ENCODE results near the gene TRMT11.
"Not testable (repeated sequence)": the region's sequence is repeated elsewhere in the genome, so short reads cannot be mapped to it uniquely, and the experiment has no call there.

TRMT11 gene

DNA sequence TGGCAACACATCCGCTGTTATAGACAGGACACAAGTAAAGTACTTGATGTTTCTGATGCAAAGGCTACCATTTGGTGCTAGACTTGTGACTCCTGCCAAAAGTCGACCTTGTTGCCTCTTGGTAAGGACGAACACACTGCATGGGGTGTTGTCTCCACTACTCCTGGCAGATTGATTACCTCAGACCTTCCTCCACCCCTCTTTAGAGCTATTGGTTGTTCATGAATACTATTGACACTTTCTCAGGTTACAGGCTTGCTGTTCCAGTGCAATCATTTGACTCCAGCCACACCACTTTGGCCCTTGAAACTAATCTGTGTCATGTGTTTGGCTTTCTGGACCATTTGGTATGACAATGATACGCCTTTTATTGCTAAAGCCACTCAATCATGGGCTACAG lies 62.3 kb downstream of the TRMT11 start:
- FAIRE-seq, result no peak

DNA sequence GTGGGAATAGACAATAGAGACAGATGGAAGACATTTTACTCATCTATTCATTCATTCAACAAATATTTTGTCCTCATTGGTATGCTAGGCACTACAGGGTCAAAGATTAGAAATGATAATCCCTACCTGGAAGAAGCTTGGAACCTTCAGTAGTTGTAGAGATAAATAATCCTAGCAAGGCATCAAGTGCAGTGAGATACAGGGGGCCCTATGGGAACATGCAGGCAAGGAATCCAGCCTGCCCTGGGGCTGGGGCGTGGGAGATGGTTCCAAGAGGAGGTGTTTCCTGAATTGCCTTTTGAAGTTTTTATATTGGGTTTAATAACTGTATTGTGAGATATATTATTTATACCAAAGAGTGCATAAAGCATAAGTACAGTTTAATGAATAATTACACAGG lies 64.5 kb downstream of the TRMT11 start:
- no peak for FAIRE-seq

DNA sequence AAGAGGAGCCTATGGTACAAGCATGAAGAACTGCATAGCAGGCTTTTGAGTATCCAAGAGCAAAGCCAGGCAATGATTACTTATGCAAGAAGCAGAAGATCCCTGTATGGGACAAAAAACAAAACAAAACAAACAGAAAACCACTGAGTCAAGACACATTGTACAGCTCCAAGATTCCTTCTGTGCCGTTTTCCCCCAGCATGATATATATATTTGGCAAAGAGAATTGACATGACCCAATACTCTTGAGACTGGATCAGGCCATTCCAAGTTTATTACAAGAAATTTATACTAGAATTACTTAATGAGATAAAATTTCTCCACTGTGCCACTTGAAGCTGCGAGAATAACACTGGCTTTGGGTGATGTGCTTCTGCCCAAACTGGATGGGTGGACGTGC lies 65.5 kb downstream of the TRMT11 start:
- FAIRE-seq, result no peak

DNA sequence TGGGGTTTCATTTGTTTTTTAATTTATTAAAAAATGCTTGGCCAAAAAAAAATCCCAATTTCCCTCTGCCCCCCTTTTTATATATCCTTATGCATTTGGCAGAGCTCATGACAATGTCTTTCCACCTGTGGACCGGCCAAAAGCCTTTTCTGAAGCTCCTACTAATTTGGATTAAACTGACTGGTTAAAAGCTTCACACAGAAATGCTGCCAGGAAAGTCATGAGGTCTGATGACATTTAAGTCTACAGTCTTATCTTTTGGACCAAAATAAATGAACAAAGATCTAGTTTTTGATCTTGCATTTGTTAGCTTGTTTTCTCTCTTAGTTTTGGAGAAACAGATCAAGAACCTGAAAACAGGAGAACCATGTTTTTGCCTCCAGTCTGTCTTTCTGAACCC lies 66.1 kb downstream of the TRMT11 start:
- FAIRE-seq, result peak; percentile 17

DNA sequence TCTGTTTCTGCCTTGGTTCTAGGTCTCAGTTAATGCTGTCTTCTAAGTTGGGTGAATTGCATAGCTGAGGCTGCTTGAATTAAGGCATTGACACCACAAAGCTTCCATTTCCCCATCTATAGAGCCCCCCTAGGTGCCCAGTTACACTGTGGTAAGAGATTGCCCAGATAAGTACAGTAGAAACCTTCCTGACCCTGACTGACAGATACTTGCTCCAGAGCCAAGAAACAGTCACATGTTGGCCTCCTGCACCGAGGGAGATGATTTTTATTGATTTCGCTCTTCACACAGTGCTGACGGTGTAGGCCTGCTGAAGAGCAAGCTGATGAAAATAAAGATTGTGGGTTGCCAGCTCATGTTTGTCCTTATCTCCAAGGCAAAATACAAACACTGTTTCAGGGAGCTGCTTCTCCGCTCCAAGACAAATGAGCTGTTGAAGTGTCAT lies 67.9 kb downstream of the TRMT11 start:
- FAIRE-seq, result peak; percentile 96

DNA sequence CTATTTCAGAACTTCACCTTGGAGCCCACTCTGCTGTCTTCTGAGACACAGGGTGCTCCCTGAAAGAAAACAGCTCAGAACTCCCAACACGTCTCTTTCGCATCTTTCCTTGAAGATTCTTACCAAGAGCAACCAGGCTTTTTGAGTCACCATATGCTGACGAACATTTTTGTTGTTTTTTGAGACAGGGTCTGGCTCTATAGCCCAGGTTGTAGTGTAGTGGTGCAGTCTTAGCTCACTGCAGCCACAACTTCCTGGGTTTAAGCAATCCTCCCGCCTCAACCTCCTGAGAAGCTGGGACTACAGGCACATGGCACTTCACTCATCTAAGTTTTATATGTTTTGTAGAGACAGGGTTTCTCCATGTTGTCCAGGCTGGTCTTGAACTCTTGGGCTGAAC lies 68.5 kb downstream of the TRMT11 start:
- FAIRE-seq, result no peak

DNA sequence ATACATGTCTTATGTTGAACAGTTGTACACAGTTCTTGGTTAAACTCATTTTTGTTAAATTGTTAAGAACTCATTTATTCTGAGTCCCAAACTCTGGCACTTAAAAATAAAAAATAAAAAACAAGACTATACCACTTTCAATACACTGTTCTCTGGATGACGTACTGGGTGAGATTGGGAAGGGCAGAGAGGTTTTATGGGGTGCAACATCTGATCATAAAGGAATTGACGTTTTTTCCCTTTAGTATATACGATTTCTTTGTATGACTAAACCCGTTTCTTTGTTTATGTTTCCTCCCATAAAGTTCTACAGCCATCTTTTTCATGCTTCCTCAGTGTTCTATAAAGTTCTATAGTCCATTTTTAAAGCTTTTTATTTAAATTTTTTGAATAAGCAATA lies 69.1 kb downstream of the TRMT11 start:
- no peak for FAIRE-seq

DNA sequence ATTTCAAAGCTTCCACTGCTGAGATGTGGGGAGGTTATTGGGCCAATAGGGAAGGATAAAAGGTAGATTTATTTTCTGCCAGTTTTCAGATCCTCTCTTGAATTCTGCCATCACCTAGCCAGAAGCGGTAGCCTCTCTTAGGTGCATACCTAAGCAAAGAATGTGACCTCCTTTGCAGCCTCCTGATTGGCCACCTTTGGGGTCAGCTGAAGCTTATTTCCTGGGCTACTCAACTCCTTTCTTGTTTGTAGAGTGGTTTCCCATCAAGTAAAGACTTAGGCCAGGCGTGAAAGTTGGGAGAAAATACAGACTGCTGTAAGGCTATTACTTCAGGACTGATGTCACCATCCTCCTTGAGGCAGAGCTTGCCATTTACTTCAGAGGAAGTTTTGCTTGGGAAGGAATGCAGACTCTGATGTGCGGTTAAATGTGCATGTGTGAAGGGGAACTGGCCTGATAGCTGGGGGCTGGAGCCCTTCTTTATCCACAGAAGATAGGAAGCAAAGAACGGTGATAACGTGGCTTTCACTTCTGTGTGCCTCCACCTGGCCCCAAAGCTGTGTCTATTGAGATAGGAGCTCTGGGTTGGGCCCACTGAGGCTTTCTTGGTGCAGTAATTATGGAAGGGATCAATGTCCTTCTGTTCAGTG lies 70.1 kb downstream of the TRMT11 start:
- no peak for FAIRE-seq

DNA sequence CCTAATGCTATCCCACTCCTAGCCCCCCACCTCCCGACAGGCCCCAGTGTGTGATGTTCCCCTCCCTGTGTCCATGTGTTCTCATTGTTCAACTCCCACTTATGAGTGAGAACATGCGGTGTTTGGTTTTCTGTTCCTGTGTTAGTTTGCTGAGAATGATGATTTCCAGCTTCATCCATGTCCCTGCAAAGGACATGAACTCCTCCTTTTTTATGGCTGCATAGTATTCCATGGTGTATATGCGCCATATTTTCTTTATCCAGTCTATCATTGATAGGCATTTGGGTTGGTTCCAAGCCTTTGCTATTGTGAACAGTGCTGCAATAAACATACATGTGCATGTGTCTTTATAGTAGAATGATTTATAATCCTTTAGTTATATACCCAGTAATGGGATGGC lies 71.7 kb downstream of the TRMT11 start:
- not testable (repeated sequence) for FAIRE-seq

DNA sequence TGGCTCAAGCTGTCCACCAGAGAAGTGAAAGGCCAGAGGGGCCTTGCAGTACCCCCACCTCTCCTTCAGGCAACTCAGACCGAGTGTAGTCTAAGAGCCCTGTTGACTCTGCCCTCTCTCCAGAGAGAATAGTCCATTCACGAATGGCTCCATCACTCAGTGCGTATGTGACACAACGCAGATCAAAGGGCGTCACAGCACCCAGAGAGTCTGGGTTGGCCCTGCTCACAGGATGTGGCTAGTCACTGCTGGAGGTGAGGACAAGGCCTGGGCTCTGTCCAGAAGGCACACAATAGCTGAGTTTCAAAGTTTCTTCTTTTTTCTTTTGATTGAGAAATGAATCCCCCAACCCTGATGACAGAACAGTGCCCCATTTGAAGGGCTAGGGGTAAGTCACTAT lies 74.1 kb downstream of the TRMT11 start:
- no peak for FAIRE-seq

DNA sequence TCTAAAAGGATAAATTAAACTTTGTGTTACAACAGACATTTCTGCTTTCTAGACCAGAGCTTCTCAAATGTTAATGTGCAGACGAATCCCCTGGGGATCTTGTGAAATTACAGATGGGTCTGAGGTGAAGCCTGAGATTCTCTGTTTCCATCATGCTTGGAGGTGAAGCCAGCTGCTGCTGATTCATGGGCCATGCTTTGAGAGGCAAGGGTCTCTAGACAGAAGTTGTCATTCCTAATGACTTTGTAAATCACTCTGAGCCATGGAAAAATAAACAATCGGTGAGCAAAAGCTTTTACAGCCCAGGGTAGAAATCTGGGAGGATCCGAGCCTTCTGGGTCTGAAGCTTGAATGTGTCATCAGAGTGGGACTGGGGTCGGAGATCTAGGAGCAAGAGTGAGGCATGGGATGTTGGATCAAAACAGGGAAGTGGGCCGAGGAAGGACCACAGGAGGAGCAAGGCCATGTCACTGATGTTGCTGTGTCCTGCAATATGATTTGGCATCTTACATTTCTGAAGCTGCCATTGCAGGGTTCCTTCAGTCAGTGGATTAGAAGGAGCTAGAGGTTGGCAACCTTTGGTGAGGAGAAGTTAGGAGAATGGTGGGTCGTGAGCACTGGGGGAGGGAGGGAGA lies 77.3 kb downstream of the TRMT11 start:
- FAIRE-seq, result no peak

DNA sequence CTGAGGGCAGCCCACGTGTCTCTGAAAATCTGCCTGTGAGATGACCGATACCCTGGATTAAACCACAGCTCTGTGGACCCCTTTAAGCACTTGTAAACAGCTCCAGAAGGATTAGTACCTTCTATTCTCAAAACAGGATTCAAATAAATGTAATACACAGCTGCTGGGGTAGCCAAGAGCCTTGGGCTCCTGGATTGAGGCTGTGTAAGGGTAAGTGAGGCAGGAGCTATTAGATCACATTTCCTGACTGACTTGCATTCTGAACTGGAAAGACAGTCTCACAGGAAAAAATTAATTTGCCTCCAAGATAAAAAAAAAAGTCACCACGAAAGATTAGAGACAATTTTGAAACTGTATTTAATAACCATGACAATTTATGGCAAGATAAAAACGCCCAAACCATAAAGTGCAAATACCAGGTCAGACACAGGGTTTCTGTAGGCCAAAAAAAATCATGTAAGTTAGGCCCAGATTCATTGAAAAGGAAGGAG lies 78.0 kb downstream of the TRMT11 start:
- FAIRE-seq, result no peak

DNA sequence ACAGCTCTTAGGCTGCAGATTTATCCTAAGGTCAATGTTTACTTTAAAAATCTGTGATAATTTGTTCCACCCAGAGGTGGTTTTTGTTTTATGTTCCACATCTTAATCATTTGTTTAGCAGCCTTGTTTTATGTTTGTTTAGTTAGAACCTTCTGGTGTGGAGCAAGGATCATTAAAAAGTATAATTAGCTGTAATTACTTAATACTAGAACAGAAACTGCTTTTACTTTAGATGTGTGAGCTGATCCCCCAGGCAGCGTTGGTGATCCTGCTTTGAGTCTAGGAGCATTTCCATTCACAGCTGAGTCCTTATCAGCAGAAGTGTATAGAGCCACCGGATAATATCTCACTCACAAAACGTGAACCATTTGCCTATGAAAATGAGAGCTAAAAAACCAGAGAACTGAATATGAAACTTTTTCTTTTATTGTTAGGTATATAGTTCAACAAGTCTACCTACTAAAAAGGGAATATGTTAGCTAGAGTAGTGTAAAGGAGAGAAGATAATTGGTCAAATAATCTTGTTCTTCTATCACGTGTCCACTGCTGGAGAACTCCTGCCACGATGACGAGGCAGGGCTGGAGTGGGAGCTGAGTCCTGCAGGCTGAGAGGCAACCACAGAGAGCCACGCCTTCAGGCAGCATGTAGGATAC lies 78.5 kb downstream of the TRMT11 start:
- peak; percentile 99 for FAIRE-seq

DNA sequence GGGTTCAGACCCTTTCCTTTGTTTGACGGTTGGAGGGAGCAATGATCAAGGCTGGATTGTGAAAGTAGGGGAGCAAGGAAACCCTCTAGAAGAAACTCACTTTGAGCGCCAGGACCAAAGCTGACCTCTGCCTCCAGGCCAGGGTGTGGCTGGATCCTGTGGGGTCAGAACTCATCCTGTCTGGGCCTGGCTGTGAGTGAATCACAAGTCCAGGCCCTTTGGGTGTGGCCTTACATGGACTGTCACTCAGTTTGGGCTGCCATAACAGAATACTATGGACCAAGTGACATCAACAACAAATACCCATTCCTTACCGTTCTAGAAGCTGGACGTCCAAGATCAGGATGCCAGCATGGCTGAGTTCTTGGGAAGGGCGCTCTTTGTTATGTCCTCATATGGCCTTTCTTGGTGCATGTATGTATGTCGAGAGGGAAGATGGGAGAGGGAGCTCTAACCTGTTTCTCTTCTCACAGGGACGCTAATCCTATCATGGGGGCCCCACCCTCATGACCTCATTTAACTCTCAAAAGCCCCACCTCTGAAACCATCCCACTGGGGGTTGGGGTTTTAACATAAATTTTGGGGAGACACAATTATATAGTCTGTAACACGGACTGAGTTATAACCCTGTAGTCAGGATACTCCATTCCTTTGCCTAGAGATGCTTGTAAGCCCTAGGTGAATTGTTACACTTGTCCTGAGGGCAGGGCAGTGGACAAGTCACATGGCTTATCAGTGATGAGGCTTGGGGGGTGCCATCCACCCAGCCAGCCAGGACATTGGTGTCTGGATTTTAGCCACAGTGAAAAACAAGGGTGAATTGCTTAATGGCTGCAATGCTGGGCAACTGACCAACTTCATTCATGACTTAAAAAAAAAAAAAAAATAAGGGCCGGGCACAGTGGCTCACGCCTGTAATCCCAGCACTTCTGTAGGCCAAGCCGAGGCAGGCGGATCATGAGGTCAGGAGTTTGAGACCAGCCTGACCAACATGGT lies 80.0 kb downstream of the TRMT11 start:
- no peak for FAIRE-seq

DNA sequence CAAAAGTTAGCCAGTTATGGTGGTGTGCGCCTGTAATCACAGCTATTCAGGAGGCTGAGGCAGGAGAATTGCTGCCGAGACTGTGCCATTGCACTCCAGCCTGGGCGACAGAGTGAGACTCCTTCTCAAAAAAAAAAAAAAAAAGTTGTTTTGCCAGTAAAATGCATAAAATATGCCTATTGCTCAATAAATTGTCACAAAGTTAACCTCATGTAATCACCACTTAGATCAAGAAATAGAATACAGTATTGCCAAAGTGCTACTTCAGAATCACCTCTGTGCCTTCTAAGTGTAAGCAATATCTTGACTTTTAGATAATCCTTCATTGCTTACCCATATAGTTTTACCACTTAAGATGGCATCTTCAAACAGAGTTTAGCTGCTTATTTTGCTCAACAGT lies 80.7 kb downstream of the TRMT11 start:
- no peak for FAIRE-seq

DNA sequence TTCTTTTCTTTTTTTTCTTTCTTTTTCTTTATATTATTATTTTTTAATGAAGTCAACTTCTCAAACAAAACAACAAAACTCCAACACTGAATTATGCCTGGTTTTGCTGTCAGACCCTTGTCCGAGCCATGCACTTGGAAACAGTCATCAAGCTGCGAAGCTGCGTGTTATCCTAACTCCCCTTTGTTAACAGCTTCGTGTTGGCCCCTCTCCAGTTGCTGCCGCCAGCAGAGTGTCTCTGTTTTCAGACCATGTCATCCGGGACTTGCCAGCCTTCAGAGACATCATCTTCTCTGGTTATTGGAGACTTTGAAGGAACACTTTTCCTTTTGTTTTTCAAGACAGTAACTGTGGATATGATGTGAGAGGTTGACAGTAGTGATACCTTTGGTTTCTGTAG lies 83.1 kb downstream of the TRMT11 start:
- no peak for FAIRE-seq

DNA sequence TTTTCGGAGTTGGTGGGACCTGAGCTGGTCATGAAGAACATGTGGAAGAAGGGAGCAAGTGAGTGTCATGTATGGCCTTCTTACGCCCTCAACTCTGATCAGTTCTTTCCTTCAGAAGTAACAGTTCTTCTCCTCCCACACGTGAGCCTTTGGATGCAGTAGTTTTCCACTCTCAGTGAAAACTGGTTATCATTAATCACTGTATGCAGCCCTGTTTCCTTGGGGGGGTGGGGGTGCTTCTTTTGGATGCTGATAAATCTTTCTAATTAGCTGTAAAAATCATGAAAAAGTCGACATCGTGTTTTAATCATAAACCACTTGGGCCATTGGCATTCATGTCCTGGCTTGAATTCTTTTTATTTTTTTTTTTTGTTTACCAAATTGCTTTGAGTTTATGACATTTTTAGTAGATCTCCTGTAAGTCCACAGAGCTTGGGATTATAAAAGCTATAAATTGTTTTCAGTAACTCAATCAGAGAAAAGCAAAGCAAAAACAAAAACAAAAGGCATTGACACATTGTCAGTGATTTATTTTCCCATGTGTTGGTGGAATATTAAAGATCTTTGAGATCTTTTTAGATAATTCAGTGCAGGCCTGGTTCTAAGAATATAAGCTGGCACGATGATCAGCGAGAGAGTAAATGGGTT lies 84.8 kb downstream of the TRMT11 start:
- FAIRE-seq, result no peak

DNA sequence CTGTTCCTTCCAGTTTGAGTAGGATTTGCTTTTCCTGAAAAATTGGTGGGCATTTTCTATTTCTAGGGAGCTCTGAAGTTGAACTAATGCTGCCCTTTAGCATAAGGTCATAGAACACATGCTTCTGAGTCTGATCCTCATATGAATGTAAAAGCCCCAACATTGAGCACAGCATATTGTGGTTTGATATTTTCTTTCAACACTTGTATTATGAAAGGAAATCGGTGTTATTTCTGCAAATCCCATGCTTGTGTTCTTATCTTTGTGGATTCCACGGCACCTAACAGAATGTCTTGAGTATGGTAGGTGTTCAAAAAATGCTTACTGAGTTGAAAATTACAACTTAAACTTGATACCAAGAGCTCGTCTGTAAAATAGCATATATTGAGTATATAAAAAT lies 85.8 kb downstream of the TRMT11 start:
- no peak for FAIRE-seq

DNA sequence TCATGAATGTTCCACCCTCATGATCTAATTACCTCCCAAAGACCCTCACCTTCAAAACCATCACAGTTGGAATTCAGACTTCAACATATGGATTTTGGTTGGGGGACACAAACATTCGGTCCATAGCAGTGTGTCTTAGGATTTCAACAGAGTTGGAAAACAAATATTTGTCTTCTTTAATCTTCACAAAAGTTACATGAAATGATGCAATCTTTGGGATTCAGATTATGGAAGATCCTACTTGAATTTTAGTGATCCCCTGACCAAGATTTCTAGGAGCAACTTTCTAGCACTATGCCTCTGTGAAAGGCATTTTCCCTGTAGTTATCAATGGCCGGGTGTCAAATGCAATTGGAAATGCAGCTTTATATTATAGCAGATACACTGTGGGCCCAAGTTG lies 86.5 kb downstream of the TRMT11 start:
- no peak for FAIRE-seq

DNA sequence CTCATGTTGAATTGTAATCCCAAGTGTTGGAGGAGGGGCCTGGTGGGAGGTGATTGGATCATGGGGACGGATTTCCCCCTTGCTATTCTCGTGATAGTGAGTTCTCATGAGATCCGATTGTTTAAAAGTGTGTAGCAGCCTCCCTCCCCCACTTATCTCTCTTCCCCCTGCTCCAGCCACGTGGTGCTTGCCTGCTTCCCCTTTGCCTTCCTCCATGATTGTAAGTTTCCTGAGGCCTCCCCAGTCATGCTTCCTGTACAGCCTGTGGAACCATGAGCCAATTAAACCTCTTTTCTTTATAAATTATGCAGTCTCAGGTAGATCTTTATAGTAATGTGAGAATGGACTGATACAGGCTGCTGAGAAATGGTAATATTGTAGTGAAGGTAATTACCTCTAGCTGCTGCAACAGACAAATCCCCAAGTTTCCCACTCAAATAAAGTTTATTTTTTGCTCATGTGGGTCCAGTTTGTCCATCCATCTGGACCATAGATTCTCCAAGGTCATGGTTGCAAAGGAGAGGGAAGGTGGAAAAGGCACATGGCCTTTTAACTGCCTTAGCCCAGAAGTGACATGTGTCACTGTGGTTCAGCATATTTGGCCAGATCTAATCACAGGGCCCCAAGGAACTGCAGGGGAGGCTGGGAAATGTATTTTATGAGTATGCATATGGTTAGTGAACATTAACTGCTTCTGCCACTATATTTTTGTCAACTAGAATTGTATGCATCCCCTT lies 89.2 kb downstream of the TRMT11 start:
- no peak for FAIRE-seq

DNA sequence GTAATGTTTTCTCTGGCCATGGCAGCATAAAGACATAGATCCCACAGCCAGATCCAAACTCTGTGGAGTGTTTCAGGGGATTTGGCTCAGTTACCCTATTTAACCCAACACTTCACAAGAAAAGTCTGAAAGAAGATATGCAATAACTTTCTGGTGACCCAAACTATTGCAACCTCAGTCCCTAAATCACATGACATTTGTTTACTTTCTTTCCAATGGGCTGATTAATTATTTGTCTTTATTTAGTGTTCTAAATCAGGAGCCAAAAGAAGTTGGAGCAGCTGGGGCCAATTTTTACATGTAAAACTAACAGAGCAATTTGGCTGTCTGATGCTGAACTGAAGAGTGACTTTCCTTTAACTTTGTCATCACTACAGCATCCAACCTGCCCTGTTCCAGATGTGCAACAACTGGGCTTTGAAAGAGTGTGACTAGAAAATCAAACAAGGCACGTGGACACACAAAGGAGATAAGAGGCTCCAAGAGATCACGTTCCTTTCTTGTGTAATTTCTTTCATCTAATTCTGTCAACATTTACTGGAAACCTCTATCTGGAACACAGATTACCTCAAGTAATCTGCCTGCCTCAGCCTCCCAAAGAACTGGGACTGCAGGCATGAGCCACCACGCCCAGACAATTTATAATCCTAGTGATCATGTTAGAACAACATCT lies 90.8 kb downstream of the TRMT11 start:
- no peak for FAIRE-seq
